ENCODE data around the gene RALB.

Gene RALB

GRCh38 chr2:120206022-120206581 is 46.5 kb upstream of the RALB start (continued):
- TF ChIP-seq CTCF (tag by site-specific recombination; IDR thresholded peaks at IDR 0.05), result peak; percentile 33; the same call in 1 of the 2 replicates
- TF ChIP-seq ZNF621 (tag by site-specific recombination; IDR thresholded peaks at IDR 0.05), result no peak
- no peak for TF ChIP-seq ZNF660 (tag by site-specific recombination; IDR thresholded peaks at IDR 0.05)
- TF ChIP-seq ZNF366 (tag by site-specific recombination; conservative IDR thresholded peaks at IDR 0.05), result no peak
- TF ChIP-seq ZNF354C (tag by site-specific recombination; IDR thresholded peaks at IDR 0.05; ENCODE audit: borderline replicate concordance, low read depth), result no peak
- TF ChIP-seq ZNF2 (tag by site-specific recombination; IDR thresholded peaks at IDR 0.05), result peak; percentile 93
- TF ChIP-seq KLF1 (tag by site-specific recombination; IDR thresholded peaks at IDR 0.05), result 0 out of 2 replicates have a peak, but pooled peaks have one; percentile 16
- no peak for TF ChIP-seq ZNF76 (tag by site-specific recombination; IDR thresholded peaks at IDR 0.05; ENCODE audit: borderline replicate concordance, low read depth)
- TF ChIP-seq ZSCAN18 (tag by site-specific recombination; IDR thresholded peaks at IDR 0.05), result no peak
- peak; percentile 34; the same call in 1 of the 2 replicates for TF ChIP-seq ZIC2 (tag by site-specific recombination; IDR thresholded peaks at IDR 0.05)
- no peak for TF ChIP-seq IKZF3 (tag by site-specific recombination; IDR thresholded peaks at IDR 0.05)
- TF ChIP-seq ZNF426 (tag by site-specific recombination; IDR thresholded peaks at IDR 0.05), result no peak
- no peak for TF ChIP-seq ZNF555 (tag by site-specific recombination; conservative IDR thresholded peaks at IDR 0.05)
- TF ChIP-seq ZNF692 (tag by site-specific recombination; IDR thresholded peaks at IDR 0.05), result no peak
- TF ChIP-seq, protein P1, sequence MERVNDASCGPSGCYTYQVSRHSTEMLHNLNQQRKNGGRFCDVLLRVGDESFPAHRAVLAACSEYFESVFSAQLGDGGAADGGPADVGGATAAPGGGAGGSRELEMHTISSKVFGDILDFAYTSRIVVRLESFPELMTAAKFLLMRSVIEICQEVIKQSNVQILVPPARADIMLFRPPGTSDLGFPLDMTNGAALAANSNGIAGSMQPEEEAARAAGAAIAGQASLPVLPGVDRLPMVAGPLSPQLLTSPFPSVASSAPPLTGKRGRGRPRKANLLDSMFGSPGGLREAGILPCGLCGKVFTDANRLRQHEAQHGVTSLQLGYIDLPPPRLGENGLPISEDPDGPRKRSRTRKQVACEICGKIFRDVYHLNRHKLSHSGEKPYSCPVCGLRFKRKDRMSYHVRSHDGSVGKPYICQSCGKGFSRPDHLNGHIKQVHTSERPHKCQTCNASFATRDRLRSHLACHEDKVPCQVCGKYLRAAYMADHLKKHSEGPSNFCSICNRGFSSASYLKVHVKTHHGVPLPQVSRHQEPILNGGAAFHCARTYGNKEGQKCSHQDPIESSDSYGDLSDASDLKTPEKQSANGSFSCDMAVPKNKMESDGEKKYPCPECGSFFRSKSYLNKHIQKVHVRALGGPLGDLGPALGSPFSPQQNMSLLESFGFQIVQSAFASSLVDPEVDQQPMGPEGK (tag by site-specific recombination; IDR thresholded peaks at IDR 0.05), result no peak
- no peak for TF ChIP-seq BCL6B (tag by site-specific recombination; IDR thresholded peaks at IDR 0.05)
- TF ChIP-seq WT1 (tag by site-specific recombination; IDR thresholded peaks at IDR 0.05), result no peak
- no peak for TF ChIP-seq ZNF311 (tag by site-specific recombination; IDR thresholded peaks at IDR 0.05; ENCODE audit: borderline replicate concordance)
- no peak for TF ChIP-seq ZNF202 (tag by site-specific recombination; IDR thresholded peaks at IDR 0.05; ENCODE audit: borderline replicate concordance)
- TF ChIP-seq ZNF664 (tag by site-specific recombination; IDR thresholded peaks at IDR 0.05), result no peak
- no peak for TF ChIP-seq ZNF488 (tag by site-specific recombination; IDR thresholded peaks at IDR 0.05)
- no peak for TF ChIP-seq ZNF398 (tag by site-specific recombination; IDR thresholded peaks at IDR 0.05)
- TF ChIP-seq ZNF600 (tag by site-specific recombination; IDR thresholded peaks at IDR 0.05), result no peak
- TF ChIP-seq SCRT1 (tag by site-specific recombination; IDR thresholded peaks at IDR 0.05; ENCODE audit: borderline replicate concordance), result no peak
- TF ChIP-seq ZNF174 (tag by site-specific recombination; IDR thresholded peaks at IDR 0.05), result no peak

Measured in HEK293 (cell line).